Measurements from ENCODE around the gene USP4.
A peak's percentile ranks its signal among the peaks of the same experiment; 100 is the strongest.
"Not testable (repeated sequence)": the region's sequence is repeated elsewhere in the genome, so short reads cannot be mapped to it uniquely, and the experiment has no call there.

Gene USP4

DNA sequence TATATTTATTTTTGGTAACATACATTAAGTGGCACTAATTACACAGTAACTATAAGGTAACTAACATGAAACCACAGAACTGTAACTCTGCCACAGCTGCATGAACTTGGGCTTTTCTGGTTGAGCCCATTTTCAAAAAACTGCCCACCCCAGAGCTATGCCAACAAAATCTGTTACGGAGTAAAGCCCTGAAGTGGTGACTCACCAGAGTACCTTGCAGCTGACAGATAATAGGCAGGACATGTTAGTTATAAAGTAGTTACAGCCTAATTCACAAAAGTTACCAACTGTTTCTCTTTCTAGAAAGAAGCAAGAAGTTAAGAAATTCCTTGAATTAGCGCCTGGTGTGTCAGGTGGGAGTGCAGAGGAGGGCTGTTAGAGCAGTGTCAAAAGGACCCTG is 19.8 kb upstream of the USP4 start:
- peak overlapping the region; percentile 81 for H3K27ac ChIP-seq (ENCODE audit: low read depth, low read length)
- no peaks in the 10 kb centered on the region for H3K9me2 ChIP-seq (replicated peaks; ENCODE audit: insufficient read depth, low read length)
- H3K27me3 ChIP-seq (ENCODE audit: low read length) = no peaks in the 10 kb centered on the region
- no peaks in the 10 kb centered on the region for H4K20me1 ChIP-seq (ENCODE audit: low read depth, low read length)
- no peak overlapping the region for H3K4me2 ChIP-seq (ENCODE audit: low read depth, low read length, poor library complexity, severe bottlenecking)
- H3K4me3 ChIP-seq (ENCODE audit: insufficient read depth, low read length, poor library complexity, severe bottlenecking) = no peak overlapping the region
- H3K9ac ChIP-seq (ENCODE audit: low read length) = no peak overlapping the region
- H2AFZ ChIP-seq (ENCODE audit: low read depth, low read length, severe bottlenecking) = no peak overlapping the region
- H3K79me2 ChIP-seq (ENCODE audit: insufficient read depth, low read length) = peaks cover 9% of the 10 kb centered on the region; the same call in 1 of the 2 replicates
- TF ChIP-seq EZH2phosphoT487 (conservative IDR thresholded peaks at IDR 0.05; ENCODE audit: low read length) = no peak
- TF ChIP-seq, protein P1, sequence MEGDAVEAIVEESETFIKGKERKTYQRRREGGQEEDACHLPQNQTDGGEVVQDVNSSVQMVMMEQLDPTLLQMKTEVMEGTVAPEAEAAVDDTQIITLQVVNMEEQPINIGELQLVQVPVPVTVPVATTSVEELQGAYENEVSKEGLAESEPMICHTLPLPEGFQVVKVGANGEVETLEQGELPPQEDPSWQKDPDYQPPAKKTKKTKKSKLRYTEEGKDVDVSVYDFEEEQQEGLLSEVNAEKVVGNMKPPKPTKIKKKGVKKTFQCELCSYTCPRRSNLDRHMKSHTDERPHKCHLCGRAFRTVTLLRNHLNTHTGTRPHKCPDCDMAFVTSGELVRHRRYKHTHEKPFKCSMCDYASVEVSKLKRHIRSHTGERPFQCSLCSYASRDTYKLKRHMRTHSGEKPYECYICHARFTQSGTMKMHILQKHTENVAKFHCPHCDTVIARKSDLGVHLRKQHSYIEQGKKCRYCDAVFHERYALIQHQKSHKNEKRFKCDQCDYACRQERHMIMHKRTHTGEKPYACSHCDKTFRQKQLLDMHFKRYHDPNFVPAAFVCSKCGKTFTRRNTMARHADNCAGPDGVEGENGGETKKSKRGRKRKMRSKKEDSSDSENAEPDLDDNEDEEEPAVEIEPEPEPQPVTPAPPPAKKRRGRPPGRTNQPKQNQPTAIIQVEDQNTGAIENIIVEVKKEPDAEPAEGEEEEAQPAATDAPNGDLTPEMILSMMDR (IDR thresholded peaks at IDR 0.05; ENCODE audit: insufficient read depth, low read length, poor library complexity, severe bottlenecking) = no peak
- H3F3A ChIP-seq (ENCODE audit: insufficient read depth) = peaks cover 37% of the 10 kb centered on the region
- no peaks in the 10 kb centered on the region for H3K9me3 ChIP-seq (ENCODE audit: insufficient read depth, low read length)
- H3K36me3 ChIP-seq (ENCODE audit: low read length) = peaks cover 4% of the 10 kb centered on the region; the same call in 1 of the 2 replicates

DNA sequence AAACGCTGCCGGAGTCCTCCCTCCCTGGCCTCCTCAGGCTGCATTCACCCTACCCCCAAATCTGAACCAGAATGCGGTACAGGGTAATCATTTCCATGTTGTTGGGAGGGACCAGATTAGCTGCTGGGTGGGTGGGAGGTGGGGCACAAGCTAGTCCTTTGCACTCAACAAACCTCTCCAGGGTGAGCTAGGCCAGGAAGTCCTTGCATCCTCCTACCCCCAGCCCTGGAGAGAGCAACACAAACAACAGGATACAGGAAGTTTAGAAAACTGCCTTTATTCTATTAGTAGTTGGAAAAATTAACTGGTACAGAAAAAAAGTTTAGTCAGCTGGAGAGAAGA is 19.0 kb upstream of the USP4 start:
- Histone ChIP-seq H3K79me2 (ENCODE audit: insufficient read depth, low read length) (peaks cover 6% of the 10 kb centered on the region; the same call in 1 of the 2 replicates), H3K9me2 (replicated peaks; ENCODE audit: insufficient read depth, low read length) (no peaks in the 10 kb centered on the region), H4K20me1 (ENCODE audit: low read depth, low read length) (no peaks in the 10 kb centered on the region), H3K27me3 (ENCODE audit: low read length) (no peaks in the 10 kb centered on the region), H3F3A (ENCODE audit: insufficient read depth) (peaks cover 37% of the 10 kb centered on the region), H3K9ac (ENCODE audit: low read length) (peak overlapping the region; percentile 67), H2AFZ (ENCODE audit: low read depth, low read length, severe bottlenecking) (no peak overlapping the region), H3K9me3 (ENCODE audit: insufficient read depth, low read length) (no peaks in the 10 kb centered on the region), H3K36me3 (ENCODE audit: low read length) (peaks cover 4% of the 10 kb centered on the region; the same call in 1 of the 2 replicates), H3K4me2 (ENCODE audit: low read depth, low read length, poor library complexity, severe bottlenecking) (peak overlapping the region; percentile 68), H3K4me3 (ENCODE audit: insufficient read depth, low read length, poor library complexity, severe bottlenecking) (peak overlapping the region; percentile 17), H3K27ac (ENCODE audit: low read depth, low read length) (peak overlapping the region; percentile 81)
- TF ChIP-seq, protein P1 (IDR thresholded peaks at IDR 0.05; ENCODE audit: insufficient read depth, low read length, poor library complexity, severe bottlenecking) = no peak
- TF ChIP-seq EZH2phosphoT487 (conservative IDR thresholded peaks at IDR 0.05; ENCODE audit: low read length) = no peak

DNA sequence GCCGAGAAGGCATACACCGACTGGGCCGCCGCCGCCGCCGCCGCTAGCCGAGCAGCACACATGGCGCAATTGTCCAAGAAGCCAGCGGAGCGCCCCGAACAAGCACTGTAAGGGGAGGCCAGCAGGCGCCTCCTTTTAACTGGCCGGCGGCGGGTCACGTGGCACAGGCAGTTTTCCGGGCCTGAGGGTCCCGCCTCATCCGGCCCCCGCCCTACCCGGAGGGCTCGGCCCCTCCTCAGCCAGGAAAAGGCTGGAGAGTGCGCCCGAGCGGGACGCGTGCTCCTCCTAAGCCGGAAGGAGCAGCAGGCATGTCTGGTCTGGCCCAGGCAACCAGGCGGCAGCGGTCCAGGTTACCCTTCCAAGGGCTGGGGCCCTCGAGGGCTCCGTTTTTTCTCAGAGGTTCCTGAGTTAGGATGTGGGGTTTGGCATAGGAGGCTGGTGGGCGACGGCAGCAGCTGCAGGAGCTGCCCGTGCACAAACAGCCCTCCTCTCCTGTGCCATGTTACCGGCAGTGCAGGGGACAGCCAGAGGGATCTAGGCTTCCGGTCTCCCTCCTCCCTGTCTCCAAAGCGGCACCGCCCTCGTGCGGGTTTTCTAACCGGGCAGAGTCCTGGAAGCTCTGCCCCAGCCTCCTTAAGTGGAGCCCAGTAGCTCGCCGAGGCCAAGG is 18.5 kb upstream of the USP4 start, which contains the start of gene GPX1:
Gene GPX1, minus strand, starts transcription at position 137 of the 667 bp plus-strand sequence. Its CDS starts 75 bp downstream, at position 62.
- Histone ChIP-seq H3K79me2 (ENCODE audit: insufficient read depth, low read length) (peaks cover 4% of the 10 kb centered on the region; the same call in 1 of the 2 replicates), H3K4me2 (ENCODE audit: low read depth, low read length, poor library complexity, severe bottlenecking) (peak within 1 kb of the TSS; percentile 68), H4K20me1 (ENCODE audit: low read depth, low read length) (no peaks in the 10 kb centered on the region), H3K4me3 (ENCODE audit: insufficient read depth, low read length, poor library complexity, severe bottlenecking) (peak within 1 kb of the TSS; percentile 65), H2AFZ (ENCODE audit: low read depth, low read length, severe bottlenecking) (peak within 1 kb of the TSS; percentile 39), H3K9me3 (ENCODE audit: insufficient read depth, low read length) (no peaks in the 10 kb centered on the region), H3K9me2 (replicated peaks; ENCODE audit: insufficient read depth, low read length) (no peaks in the 10 kb centered on the region), H3K36me3 (ENCODE audit: low read length) (peaks cover 4% of the 10 kb centered on the region; the same call in 1 of the 2 replicates), H3K27me3 (ENCODE audit: low read length) (no peaks in the 10 kb centered on the region), H3K27ac (ENCODE audit: low read depth, low read length) (peak within 1 kb of the TSS; percentile 81), H3K9ac (ENCODE audit: low read length) (peak within 1 kb of the TSS; percentile 67), H3F3A (ENCODE audit: insufficient read depth) (peaks cover 37% of the 10 kb centered on the region)
- TF ChIP-seq, protein P1 (IDR thresholded peaks at IDR 0.05; ENCODE audit: insufficient read depth, low read length, poor library complexity, severe bottlenecking) = no peak
- TF ChIP-seq EZH2phosphoT487 (conservative IDR thresholded peaks at IDR 0.05; ENCODE audit: low read length) = no peak

DNA sequence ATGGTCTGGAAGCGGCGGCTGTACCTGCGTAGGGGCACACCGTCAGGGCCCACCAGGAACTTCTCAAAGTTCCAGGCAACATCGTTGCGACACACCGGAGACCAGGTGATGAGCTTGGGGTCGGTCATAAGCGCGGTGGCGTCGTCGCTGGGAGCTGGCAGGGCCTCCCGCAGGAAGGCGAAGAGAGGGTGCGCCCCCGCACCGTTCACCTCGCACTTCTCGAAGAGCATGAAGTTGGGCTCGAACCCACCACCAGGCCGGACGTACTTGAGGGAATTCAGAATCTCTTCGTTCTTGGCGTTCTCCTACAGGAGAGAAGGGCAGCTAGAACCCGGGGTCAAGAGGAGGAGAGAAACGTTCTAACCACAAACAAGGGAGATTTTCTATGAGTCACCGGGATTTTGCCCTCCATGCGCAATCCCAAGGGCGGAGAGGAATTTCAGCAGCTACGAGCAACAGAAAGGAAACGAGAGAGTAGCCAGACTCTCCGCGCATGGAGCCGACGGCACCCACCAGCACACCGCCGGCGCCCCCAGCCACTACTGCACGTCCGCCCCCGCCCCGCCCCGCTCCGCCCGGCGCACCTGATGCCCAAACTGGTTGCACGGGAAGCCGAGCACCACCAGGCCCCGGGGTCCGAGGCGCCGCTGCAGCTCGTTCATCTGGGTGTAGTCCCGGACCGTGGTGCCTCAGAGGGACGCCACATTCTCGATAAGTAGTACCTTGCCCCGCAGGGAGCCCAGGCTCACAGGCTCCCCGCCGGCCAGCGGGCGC is 17.8 kb upstream of the USP4 start:
- not testable (repeated sequence) for H3K9me3 ChIP-seq (ENCODE audit: insufficient read depth, low read length); H3K9me2 ChIP-seq (replicated peaks; ENCODE audit: insufficient read depth, low read length); H3K79me2 ChIP-seq (ENCODE audit: insufficient read depth, low read length); H4K20me1 ChIP-seq (ENCODE audit: low read depth, low read length); H3K36me3 ChIP-seq (ENCODE audit: low read length); H3K27me3 ChIP-seq (ENCODE audit: low read length)
- peaks cover 34% of the 10 kb centered on the region for H3F3A ChIP-seq (ENCODE audit: insufficient read depth)
- peak overlapping the region; percentile 65 for H3K4me3 ChIP-seq (ENCODE audit: insufficient read depth, low read length, poor library complexity, severe bottlenecking)
- H3K27ac ChIP-seq (ENCODE audit: low read depth, low read length) = peak overlapping the region; percentile 81
- H3K9ac ChIP-seq (ENCODE audit: low read length) = peak overlapping the region; percentile 67
- peak overlapping the region; percentile 68 for H3K4me2 ChIP-seq (ENCODE audit: low read depth, low read length, poor library complexity, severe bottlenecking)
- peak overlapping the region; percentile 39 for H2AFZ ChIP-seq (ENCODE audit: low read depth, low read length, severe bottlenecking)

DNA sequence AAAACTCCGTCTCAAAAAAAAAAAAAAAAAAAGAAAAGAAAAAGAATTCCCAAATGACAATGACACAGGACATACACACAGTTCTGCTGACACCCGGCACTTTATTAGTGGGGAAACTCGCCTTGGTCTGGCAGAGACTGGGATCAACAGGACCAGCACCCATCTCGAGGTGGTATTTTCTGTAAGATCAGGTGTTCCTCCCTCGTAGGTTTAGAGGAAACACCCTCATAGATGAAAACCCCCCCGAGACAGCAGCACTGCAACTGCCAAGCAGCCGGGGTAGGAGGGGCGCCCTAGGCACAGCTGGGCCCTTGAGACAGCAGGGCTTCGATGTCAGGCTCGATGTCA is 17.2 kb upstream of the USP4 start:
- H3K27me3 ChIP-seq (ENCODE audit: low read length); H3K27ac ChIP-seq (ENCODE audit: low read depth, low read length); H4K20me1 ChIP-seq (ENCODE audit: low read depth, low read length); H3K9me2 ChIP-seq (replicated peaks; ENCODE audit: insufficient read depth, low read length); H2AFZ ChIP-seq (ENCODE audit: low read depth, low read length, severe bottlenecking); H3K79me2 ChIP-seq (ENCODE audit: insufficient read depth, low read length); H3K36me3 ChIP-seq (ENCODE audit: low read length); H3K9me3 ChIP-seq (ENCODE audit: insufficient read depth, low read length): not testable (repeated sequence)
- peak overlapping the region; percentile 65 for H3K4me3 ChIP-seq (ENCODE audit: insufficient read depth, low read length, poor library complexity, severe bottlenecking)
- peak overlapping the region; percentile 67 for H3K9ac ChIP-seq (ENCODE audit: low read length)
- H3K4me2 ChIP-seq (ENCODE audit: low read depth, low read length, poor library complexity, severe bottlenecking) = peak overlapping the region; percentile 68
- H3F3A ChIP-seq (ENCODE audit: insufficient read depth) = peaks cover 30% of the 10 kb centered on the region

Data from SU-DHL-6 (cell line).